GM12874 (cell line): ENCODE results near the gene CCL27.

Experiments
- TF ChIP-seq, protein P1 (sequence below): IDR thresholded peaks from 2 replicates; pipeline ENCODE4 v1.5.1; 2011; ENCODE audit warnings: low read depth, mild to moderate bottlenecking, control low read depth, low read length, moderate library complexity; ENCODE audit not compliant: insufficient read depth

Gene CCL27

DNA sequence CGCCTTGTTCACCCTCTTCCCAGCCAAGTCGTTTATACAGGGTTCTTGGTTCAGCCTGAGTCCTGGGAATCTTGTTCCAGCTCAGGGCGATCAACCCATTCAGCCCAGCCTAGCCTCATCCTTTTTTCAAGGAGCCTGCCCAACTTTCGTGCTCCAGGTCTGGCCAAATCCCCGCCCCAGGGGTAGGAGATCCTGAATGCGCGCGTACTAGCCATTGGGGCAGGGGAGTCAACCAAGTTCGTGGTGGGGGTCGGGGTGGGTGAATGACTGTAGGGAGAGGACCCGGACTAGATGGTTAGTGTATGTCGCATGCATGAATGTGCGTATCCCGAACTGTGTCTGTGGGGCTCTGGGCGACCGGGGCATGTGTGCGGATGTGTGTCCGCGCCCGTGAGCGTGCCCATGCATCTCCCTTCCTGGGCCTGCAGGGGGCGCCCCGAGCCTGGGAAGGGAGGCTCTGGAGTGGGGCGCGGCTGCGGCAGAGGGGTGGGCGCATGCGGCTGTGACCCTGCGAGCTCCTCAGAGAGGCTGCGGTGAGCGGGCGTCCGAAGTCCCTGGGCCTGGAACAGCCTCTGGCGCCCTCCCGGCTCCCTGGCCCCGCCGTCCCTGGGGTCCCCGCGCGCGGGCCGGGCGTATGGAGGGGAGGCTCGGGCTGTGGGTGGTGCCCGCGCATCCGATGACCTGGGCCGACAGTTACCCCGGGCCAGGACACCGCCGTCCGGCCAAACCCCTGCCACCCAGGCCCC is 38.7 kb upstream of the CCL27 start:
- TF ChIP-seq, protein P1, sequence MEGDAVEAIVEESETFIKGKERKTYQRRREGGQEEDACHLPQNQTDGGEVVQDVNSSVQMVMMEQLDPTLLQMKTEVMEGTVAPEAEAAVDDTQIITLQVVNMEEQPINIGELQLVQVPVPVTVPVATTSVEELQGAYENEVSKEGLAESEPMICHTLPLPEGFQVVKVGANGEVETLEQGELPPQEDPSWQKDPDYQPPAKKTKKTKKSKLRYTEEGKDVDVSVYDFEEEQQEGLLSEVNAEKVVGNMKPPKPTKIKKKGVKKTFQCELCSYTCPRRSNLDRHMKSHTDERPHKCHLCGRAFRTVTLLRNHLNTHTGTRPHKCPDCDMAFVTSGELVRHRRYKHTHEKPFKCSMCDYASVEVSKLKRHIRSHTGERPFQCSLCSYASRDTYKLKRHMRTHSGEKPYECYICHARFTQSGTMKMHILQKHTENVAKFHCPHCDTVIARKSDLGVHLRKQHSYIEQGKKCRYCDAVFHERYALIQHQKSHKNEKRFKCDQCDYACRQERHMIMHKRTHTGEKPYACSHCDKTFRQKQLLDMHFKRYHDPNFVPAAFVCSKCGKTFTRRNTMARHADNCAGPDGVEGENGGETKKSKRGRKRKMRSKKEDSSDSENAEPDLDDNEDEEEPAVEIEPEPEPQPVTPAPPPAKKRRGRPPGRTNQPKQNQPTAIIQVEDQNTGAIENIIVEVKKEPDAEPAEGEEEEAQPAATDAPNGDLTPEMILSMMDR: peak; percentile 89

DNA sequence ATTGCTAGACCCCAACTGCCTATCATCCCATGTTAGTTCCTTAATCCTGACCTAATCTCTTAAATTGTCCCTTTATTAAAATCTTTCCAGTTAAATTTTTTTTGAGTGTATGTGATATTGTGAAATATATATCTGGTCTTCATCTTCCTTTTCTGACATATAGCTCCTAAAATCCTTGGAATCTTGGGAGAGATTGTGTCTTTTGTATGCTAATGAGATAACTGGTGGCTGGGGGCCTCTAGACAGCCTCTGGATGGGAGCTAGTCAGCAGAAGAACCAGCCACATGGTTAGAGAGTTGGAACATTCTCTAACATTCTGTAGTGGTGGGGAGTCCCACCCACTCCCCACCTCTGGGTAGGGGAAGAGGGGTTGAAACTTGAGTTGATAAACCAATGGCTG is 32.4 kb upstream of the CCL27 start:
- TF ChIP-seq, protein P1: no peak

DNA sequence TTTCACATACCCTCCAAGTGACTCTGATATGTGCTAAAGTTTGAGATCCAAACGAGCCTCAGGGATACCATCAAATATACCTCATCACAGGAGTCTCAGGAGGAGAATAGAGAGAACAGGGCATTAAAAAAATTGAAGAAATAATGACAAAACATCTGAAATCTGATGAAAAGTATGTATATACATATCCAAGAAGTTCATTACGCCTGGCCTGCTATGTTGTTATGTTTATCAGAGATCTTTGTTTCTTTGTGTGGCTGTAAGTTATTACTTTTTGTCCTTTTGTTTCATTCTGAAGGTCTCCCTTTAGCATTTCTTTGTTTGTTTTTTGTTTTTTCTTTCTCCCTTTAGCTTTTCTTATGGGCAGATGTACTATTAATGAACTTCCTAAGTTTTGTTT is 31.1 kb upstream of the CCL27 start:
- TF ChIP-seq, protein P1: no peak

DNA sequence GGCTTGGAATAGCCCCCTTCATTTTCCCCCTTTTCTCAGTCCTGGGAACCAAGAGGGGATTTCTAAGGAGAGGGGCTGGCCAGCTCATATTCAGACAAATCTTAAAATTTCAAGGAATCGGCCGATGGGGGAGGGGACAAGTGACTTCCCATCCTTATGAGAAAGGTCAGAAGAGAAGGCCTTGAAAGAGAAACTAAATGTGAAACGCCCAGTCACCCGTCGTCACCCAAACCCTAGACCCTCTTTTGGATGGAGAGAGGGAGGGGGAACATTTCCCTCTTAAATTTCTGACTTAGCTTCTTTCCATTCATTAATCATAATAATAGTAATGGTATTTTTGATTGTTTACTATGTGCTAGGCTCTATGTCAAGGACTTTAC is 29.5 kb upstream of the CCL27 start:
- TF ChIP-seq, protein P1: no peak

DNA sequence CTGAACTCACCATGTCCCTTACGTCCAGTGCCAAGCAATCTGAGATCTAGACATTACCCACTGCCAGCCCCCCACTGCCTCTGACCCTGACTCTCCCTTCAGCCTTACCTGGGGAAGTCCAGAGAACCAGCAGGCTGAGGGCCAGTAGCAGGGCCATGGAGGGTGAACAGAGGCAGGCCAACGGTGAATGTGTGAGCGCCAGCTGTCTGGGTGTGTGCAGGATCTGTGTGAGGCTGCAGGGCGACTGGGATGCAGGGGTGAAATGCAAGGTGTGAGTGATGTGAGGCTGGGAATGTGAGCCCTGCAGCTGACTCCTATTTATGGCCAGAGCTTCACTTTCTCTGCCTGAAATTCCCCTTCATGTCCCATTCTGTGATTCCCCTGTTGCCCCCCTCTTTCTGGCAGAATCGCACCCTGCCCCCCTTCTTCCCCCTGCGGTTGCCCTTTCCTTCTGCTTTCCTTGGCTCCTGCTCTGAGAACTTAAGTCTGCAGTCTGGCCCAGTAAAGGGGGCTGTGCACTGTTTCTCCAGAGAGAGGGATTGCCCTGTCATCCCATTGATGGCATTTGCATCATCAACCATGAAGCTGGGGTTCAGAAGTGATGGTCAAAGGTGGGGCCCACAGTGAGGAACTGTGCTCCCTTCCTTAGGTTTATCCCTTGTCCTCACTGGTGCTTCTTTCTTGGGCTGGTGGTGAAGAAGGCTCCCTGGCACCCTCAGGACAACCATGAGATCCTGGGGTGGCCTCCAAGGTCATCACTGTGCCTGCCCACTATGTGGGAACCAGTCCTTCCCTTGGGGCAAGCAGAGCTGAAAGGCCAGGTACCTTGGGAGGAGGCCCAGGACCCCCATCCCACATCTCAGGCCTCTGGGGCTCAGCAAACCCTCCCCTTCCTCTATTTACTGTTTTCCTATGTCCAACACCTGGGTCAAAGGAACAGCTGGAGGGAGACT is 28.8 kb upstream of the CCL27 start, which contains the start of gene CCL19:
Gene CCL19 (minus strand): TSS at position 294 of the 953 bp plus-strand sequence. CDS start 137 bp downstream, at position 157.
- TF ChIP-seq, protein P1: no peak

DNA sequence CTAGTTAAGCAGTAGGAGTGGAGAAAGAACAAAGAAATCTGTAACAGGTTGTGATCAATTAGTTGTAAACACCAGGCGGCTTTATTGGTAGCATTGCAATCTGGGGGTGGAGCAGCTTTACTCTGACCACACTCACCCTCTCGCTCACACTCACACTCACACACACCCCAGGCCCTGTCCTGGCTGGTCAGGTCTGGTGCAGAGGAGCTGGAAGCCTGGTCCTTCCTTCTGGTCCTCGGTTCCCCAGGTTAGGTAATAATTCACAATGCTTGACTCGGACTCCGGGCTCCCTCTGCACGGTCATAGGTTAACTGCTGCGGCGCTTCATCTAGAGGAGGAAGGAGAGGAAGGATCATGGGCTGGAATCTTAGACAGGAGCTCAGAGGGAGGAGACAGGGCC is 27.1 kb upstream of the CCL27 start:
- TF ChIP-seq, protein P1: no peak

DNA sequence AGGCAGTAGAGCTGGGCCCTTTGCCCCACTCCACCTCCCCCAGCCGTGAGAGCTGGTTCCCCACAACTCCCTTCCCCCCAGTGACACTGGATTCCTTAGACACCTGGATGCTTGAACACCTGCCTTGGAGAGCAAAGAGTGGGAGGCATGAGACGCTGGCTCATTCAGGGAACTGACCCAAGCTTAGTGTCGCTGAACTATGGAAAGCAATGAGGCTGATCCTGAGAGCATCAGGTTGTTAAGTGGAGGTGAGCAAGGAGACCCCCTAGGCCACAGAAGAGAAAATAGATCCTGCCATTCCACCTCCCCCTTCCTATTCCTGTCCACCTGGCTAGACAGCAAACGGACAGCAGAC is 26.6 kb upstream of the CCL27 start:
- TF ChIP-seq, protein P1: no peak
